ENCODE measurements around the gene OGN. TPM values are rescaled to one million over a fixed set of nuclear protein-coding genes. Genes with fewer than 3 reads are reported as not detected.

Gene OGN
- total RNA-seq, 3 donors from 2014 or later = 2.1 to 28.3 (median 6.6) TPM

DNA sequence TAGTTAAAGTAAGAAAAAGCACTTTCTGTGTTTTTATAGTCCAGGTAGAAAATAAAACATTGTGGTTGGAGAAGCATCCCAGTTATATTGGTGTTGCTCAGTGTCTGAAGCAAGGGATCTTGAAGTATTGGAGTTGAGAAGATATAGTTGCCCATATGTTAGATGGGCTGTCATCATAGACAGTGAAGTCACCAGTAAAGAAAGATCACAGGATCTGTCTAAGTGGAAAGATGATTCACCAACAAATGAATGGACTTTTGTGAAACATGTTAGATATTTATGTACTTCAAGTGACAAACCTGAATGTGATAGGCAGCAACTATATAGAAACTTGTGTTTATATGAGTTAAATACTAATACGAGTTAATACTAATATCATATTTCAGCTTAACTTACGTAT is 11.7 kb downstream of the OGN start:
- H3K9me3 ChIP-seq = no peaks in the 10 kb centered on the region
- no peak for DNase-seq
- intact Hi-C loops (cut with DNase I, micrococcal nuclease) = no loop called here
- no peaks in the 10 kb centered on the region for H3K4me1 ChIP-seq (ENCODE audit: low read depth)
- no peak for ATAC-seq
- H3K4me3 ChIP-seq = no peak overlapping the region
- no peaks in the 10 kb centered on the region for H3K36me3 ChIP-seq (ENCODE audit: low read depth)
- TF ChIP-seq, protein P1, sequence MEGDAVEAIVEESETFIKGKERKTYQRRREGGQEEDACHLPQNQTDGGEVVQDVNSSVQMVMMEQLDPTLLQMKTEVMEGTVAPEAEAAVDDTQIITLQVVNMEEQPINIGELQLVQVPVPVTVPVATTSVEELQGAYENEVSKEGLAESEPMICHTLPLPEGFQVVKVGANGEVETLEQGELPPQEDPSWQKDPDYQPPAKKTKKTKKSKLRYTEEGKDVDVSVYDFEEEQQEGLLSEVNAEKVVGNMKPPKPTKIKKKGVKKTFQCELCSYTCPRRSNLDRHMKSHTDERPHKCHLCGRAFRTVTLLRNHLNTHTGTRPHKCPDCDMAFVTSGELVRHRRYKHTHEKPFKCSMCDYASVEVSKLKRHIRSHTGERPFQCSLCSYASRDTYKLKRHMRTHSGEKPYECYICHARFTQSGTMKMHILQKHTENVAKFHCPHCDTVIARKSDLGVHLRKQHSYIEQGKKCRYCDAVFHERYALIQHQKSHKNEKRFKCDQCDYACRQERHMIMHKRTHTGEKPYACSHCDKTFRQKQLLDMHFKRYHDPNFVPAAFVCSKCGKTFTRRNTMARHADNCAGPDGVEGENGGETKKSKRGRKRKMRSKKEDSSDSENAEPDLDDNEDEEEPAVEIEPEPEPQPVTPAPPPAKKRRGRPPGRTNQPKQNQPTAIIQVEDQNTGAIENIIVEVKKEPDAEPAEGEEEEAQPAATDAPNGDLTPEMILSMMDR (IDR thresholded peaks at IDR 0.05) = no peak

DNA sequence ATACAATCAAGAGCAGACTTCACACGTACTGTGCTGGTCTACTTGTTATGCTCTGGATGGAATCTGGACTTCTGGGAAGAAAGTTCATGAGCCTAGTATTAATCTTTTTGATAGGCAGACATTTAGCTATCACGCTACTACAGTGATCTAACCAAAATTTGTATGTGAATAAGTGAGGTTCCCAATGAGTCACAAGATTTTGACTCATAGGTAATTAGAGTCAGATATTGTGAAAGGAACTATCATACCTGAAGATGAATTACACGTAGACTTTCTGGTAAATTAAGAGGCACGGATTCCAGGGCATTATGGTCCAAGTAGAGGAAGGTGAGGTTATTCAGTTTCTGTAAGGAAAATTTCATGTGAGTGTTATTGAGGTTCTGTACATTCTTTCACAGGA is 18.4 kb downstream of the OGN start:
- Histone ChIP-seq H3K4me1 (ENCODE audit: low read depth) (no peaks in the 10 kb centered on the region), H3K36me3 (ENCODE audit: low read depth) (no peaks in the 10 kb centered on the region), H3K4me3 (no peak overlapping the region), H3K9me3 (no peaks in the 10 kb centered on the region)
- intact Hi-C loops (cut with DNase I, micrococcal nuclease) = no loop called here
- ATAC-seq = no peak
- TF ChIP-seq, protein P1 (IDR thresholded peaks at IDR 0.05) = no peak
- no peak for DNase-seq

DNA sequence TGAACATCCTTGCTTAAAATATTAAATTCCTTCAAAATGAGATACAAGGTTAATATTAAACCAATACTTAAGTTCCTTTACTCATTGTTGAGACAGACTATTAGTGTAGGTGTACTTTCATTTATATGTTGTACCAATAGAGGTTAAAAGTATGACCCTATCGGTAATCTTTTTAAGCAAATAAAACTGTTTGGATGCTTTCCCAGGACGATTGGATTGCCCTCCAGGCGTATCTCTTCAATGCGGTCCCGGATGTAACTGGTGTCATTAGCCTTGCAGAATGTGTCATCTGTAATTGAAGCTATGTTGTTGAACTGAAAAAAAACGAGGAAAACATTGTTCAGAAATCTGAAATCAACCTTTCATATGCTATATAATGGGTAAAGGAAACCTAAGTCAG is 18.9 kb downstream of the OGN start:
- TF ChIP-seq, protein P1 (IDR thresholded peaks at IDR 0.05) = no peak
- intact Hi-C loops (cut with DNase I, micrococcal nuclease) = no loop called here
- H3K4me1 ChIP-seq (ENCODE audit: low read depth) = no peaks in the 10 kb centered on the region
- H3K9me3 ChIP-seq = no peaks in the 10 kb centered on the region
- H3K4me3 ChIP-seq = no peak overlapping the region
- no peak for ATAC-seq
- H3K36me3 ChIP-seq (ENCODE audit: low read depth) = no peaks in the 10 kb centered on the region
- no peak for DNase-seq

DNA sequence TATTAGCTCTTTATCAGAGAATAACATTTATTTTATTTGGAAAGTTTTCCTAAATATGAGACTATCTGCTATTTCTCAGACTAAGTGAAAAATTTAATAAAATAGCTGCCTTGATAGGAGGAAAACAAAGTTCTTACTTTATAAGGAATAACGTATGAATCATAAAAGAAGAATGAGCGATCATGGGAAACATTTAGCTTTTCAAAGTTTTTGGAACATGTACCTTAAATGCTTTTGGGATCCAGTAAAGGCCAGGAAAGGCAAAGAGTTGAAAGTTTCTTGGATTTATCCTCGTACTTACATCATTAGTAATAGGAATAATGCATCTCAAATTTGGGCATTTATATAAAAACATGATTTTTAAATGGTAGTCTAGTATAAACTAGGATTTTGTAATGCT is 19.4 kb downstream of the OGN start:
- no peak overlapping the region for H3K4me3 ChIP-seq
- TF ChIP-seq, protein P1 (IDR thresholded peaks at IDR 0.05) = no peak
- intact Hi-C loops (cut with DNase I, micrococcal nuclease) = no loop called here
- no peaks in the 10 kb centered on the region for H3K4me1 ChIP-seq (ENCODE audit: low read depth)
- ATAC-seq (no peak), DNase-seq (no peak)
- H3K9me3 ChIP-seq = no peaks in the 10 kb centered on the region
- H3K36me3 ChIP-seq (ENCODE audit: low read depth) = no peaks in the 10 kb centered on the region

GRCh38 chr9:92384375-92384774 is 20.0 kb downstream of the OGN start:
- ATAC-seq (no peak), DNase-seq (no peak)
- TF ChIP-seq, protein P1 (IDR thresholded peaks at IDR 0.05) = no peak
- no peak overlapping the region for H3K4me3 ChIP-seq
- intact Hi-C loops (cut with DNase I, micrococcal nuclease) = no loop called here
- H3K9me3 ChIP-seq = no peaks in the 10 kb centered on the region
- H3K4me1 ChIP-seq (ENCODE audit: low read depth) = no peaks in the 10 kb centered on the region
- H3K36me3 ChIP-seq (ENCODE audit: low read depth) = no peaks in the 10 kb centered on the region

DNA sequence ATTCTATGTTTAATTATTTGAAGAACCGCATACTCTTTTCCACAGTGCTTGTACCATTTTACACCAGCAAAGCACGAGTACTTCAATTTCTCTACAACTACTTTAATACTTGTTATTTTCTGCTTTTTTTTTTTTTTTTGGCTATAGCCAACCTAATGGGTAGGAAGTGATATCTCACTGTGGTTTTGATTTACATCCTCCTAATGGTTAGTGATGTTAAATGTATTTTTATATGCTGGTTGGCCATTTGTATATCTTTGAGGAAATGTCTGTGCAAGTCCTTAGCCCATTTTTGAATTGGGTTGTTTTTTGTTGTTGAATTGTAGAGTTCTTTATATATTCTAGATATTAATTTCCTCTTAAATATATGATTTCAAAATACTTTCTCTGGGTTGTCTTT is 22.6 kb downstream of the OGN start:
- intact Hi-C loops (cut with DNase I, micrococcal nuclease) = no loop called here
- no peak for DNase-seq
- Histone ChIP-seq H3K4me3 (no peak overlapping the region), H3K4me1 (ENCODE audit: low read depth) (no peaks in the 10 kb centered on the region), H3K36me3 (ENCODE audit: low read depth) (no peaks in the 10 kb centered on the region), H3K9me3 (no peaks in the 10 kb centered on the region)
- TF ChIP-seq, protein P1 (IDR thresholded peaks at IDR 0.05) = no peak
- no peak for ATAC-seq

All from mucosa of descending colon (tissue), 3 donors.